CD4-positive, alpha-beta T cell treated with Interleukin-21 for 1 hour (primary cell): ENCODE measurements around the gene PRIMPOL.
A peak's percentile ranks its signal among the peaks of the same experiment; 100 is the strongest.
"Not testable (repeated sequence)": the region's sequence is repeated elsewhere in the genome, so short reads cannot be mapped to it uniquely, and the experiment has no call there.

Experiments
- DNase-seq: peaks from one replicate; pipeline ENCODE4 v3.0.0-alpha.2; 2020

The PRIMPOL gene

DNA sequence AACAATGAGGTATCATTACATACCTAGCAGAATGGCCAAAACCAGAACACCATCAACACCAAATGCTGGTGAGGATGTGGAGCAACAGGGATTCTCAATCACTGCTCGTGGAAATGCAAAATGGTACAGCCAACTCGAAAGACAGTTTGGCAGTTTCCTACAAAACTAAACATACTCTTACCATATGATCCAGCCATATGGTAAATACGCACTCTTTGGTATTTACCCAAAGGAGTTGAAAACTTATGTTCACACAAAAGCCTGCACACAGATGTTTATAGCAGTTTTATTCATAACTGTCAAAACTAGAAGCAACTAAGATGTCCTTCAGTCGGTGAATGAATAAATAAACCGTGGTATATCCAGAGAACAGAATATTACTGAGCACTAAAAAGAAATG, 8.1 kb upstream of the PRIMPOL start:
- no peak for DNase-seq

DNA sequence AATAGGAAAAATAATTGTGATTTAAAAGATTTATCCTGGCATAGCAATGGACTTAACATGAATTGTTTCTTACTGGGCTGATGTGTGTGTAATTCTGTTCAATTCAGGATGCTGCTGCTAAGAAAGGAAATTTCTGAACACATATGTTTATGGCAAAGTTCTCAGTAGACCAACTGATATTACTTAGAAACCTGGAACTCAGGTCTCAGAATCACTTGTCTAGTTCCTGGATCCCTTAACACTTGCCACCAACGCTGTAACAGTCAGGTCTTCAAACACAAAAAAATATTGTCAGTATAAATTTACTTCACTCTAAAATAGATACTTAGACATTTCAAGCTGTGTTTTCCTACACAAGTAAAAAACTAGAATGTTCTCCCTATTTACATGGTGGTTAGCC, 5.8 kb upstream of the PRIMPOL start:
- DNase-seq = no peak

DNA sequence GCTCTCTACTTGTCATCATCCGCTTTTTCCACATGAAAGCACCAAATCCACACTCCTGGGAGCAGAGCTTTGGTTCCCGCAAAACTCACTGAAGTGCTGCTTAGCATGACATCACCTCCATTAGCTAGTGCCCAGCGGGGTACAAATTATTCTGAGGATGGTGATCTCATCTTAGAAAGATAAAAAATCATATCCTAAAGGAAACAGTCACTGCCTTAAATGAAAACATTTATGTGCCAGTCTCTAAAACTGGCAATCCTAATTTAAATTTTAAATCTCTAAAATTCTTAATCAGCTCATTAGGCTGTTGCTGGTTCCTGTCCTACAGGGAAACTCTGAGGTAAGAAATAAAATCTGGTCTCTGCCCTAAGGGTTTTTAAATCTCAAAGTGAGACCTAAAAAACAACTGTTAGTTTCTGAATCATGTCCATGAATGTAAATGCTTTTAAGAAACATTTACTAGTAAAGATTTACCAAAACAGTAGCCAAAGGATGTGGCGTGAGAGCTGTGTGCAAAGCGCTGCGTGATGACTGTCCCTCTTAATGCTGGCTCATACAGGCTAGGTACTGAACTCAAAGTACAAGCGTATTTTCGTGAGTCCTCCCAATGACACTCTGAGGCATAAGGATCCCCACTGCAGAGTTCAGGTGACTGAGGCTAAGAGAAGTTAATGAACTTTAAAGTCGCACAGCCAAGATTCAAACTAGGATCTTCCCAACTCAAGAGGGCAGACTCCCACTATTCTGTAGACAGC, 4.8 kb upstream of the PRIMPOL start:
- DNase-seq = no peak

DNA sequence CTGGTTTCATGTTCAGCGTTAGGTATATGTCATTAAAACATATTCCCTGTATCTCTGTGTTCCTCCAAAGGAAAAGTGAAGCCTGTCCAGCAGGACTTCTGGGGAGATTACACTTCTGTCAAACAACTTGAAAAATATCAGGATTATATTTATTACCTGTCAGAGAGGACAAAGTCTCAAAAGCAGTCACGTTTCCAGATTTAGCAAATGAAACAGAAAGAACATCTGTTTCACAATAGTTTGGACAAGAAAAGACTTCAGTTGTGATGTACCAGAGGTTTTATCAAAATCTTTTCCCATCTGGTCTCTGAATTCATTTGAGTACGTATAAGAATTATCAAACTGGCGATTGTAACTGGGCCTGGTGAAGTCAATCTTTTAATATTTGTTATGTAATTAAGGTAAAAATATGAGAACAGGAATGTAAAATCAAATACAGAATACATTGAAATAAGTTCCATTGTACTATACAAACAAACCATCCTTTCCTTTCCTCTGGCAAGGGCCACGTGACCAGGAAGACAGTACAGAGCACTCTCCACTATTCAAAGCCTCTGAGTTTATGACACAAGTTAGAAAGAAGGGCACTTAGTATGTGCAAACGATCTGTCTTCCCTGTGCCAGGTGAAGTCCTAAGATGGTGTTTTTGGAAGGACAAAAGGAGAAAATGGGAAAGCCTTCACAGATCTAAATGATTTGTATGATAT, 3.5 kb upstream of the PRIMPOL start:
- no peak for DNase-seq

DNA sequence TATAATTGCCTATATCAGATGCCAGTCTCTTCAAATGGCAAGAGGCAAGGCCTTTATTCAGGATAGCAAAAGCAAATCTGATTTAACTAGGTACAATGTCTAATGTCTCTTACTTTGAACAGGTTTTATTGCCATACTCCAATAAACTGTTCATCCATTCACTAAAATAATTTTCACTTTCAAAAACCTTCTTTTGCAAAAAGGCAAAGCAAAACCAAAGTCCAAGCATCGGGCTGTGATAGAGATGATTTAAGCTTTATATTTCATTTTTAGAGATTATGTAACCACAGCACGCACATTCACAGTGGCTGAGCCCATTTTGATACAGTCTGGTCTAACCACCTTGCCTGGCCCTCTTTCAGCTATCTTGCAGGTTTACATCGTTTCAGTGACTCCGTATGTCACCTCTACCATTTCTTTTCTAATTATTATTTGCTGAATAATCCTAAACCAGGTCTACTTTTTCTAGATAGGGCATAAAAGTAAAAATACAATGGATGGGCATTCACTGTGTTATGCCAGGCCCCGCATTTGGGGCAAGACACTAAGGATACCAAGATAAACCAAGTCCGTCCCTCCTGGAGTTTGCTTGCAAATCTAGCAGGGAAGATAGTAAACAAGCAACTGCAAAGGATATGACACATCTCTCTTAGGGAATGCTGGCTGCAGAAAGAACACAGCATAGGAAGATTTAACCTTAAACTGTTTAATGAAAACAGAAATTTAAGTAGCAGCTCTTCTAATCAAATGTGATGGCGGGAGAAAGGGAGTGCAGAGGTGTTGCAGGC, 2.1 kb upstream of the PRIMPOL start:
- DNase-seq = no peak

DNA sequence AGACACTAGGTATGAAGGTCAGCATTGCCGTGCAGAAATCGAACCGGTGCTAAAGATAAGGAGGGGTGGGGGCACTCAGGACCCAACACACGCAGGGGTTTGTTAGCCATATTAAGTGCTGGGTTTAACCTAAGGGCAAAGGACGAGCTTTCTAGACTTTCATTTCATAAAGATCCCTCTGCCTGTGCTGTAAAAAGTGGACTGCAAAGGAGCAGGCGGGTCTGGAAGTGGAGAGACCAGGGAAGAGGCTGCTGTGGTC, 1.6 kb upstream of the PRIMPOL start:
- DNase-seq = no peak

DNA sequence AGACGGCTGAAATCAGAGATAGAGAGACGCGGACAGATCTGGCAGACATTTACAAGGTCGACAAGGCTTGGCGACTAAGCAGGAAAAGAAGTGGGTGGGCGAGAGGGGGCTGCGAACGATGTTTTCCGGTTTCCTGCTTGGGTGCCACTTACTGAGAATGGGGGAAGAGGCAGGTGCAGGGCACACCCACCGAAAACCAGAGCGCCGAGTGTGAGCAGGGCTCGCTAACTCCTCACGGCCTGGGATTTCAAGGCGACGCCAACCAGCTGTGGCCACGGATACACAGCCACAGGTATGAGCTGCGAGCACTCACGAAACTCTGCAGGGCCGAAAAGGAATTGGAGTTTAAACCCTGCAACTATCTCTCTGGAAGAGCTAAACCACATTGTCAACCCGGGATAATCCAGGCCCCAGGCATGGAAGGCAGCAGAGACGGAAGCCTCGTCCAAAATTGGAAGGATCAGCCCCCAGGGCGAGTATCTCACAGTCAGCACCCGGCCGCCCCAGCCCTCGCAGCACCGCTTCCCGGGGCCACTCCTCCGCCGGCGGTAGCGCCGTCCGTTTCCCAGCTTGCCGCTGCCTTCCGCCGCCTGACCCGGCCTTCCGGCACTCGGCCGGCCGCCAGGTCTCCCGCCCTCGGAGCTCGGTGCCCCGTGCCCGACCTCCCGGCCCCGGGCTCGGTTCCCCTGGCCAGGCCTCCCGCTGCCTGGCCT, 1.1 kb upstream of the PRIMPOL start:
- peak; percentile 42 for DNase-seq

DNA sequence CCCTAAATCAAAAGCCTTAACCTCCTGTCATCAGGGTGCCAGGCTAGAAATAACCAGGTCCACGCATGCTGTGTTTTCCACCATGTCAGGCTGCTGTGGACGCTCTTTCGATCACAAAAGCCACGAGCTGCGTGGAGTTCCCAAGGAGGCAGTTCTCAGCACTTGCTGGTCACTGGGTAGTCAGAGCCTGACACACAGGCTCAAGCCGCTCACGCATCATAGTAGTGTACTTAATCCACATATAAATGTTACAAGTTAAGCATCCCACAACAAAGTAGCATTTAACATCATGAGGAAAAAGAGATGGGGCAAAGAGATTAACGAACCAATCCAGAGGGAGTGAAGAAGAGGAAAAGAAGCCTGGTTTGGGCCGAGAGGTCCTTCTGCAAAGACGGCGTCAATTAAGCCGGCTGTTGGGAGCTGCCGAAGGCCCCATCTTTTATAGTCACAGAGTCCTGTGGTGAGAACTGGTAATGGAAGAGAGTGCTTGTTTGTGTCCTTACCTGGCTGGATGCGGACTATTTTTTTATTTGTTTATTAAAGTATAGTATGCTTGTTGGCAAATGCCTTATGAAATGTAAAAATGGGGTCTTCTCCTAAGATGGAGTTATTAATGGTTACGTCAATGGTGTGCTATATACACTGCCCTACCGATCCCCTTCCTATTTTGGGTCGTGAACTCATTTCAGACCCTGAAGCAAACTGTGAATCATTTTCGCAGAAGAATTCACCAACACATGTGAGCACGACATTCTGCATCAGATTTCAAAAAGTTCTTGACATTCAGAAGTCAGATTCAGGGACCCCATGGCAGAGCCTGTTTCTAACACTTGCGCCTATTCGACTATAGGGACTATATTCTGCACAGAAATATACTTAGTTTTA, 675 bp downstream of the PRIMPOL start:
- no peak for DNase-seq

DNA sequence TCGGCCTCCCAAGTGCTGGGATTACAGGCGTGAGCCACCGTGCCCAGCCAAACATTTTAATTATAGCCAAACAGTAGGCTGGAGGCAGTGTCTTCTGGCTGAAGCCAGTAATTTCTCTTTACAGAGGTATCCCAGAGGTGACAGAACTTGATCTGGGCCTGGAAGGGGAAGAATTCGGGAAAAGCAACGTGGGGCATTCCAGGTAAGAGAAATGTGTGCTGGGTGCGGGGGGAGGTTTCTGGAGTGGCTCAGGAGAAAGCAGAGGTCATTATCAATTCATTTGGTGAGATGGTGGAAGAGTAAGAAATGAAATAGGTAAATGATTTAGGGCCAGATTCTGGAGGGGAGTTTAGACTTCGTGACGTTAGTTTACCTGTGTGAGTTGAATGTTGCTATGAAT, 2.4 kb downstream of the PRIMPOL start:
- DNase-seq = no peak

DNA sequence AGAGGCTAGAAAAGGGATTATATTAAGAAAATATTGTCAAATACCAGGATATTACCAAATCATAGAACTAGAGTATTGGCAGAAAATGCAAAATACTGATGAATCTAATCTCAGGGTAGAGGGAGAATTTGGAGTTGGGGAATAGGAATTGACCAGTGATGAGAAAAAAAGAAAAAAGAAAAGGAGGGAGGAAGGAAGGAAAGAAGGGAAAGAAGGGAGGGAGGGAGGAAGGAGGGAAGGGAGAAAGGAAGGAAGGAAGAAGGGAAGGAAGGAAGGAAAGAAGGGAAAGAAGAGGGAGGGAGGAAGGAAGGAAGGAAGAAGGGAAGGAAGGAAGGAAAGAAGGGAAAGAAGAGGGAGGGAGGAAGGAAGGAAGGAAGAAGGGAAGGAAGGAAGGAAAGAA, 3.1 kb downstream of the PRIMPOL start:
- DNase-seq = not testable (repeated sequence)

DNA sequence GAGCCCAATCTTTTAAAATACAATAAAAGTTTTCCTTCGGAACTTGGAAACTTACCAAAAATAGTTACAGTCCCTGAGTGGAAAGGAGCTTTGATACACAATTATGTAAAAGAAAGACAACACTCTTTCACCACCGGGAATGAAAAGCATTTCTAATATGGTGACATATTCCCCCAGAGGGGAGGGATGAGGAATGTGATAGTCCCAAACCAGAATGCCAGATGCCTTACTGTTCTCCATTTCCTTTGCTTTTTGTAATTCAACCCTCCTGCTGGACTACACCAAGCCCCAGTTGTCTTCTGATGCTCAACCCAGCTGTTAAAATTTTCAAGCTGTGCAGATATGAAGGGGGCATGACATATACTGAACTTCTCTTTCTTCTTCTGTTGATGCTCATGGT, 4.1 kb downstream of the PRIMPOL start:
- DNase-seq = no peak

DNA sequence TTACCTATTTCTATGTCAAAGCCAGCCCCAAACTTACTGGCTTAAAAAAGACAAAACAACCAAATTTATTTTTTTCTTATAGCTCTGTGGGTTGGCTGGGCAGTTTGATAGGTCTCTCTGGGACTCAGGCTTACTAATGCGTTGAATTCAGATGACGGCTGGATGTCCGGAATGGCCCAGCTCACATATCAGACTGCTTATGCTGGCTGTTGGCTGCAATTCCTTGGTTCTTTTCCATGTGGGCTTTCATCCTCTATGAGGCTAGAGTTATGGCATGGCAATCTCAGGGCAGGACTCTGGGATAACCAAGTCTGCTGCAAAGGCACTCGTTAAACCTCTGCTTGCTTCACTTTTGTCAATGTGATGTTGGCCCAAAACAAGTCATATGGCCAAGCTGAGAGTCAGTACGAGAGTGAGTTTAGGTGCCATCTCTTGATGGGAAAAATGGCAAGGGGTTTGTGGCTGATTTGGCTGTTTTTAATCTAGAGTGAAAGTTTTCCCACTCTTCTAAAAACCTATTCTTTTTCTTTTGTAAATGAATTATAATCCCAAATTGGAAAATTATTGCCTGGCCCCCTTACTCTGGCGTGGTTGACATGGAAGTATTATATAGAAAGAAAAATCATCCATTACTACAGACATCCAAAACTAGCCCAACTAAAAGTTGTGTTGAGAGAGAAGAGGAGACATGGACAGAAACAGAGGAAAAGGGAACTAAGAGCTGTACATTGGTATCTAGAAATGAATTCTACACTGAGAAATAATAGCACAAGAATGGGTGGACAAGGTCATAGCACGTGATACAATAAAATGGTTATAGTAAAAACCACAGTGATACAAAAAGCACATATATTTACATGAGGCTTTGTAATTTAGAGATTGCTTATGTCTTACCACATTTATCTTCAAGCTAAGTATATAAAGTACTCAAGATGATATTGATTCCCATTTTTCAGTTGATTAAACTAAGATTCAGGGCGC, 6.6 kb downstream of the PRIMPOL start:
- no peak for DNase-seq

DNA sequence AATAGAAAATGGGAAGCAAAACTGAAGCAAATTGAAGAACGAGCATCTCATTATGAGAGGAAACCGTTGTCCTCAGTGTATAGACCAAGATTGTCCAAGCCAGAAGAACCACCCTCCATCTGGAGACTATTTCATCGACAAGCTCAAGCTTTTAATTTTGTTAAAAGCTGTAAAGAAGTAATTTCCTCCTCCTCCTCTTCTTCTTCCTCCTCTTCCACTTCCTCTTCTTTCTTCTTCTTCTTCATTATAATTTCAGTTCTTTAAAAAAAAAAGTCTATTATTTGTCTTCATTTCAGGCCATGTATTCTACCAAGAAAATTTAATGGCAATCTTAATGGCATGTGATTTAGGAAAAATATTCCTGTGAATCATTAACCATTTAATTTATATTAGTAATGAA, 7.6 kb downstream of the PRIMPOL start:
- no peak for DNase-seq

DNA sequence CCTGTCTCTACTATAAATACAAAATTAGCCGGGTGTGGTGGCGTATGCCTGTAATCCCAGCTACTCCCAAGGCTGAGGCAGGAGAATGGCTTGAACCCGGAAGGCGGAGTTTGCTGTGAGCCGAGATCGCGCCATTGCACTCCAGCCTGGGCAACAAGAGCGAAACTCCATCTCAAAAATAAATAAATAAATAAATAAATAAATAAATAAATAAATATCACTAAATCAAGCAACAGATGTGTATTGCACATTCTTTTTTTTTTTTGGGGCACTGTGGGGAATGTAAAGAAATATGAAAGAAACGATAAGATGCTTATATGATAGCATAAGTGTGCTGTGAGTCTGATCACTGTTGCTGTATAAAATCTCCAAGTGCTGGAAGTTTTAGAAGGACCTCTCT, 8.3 kb downstream of the PRIMPOL start:
- DNase-seq = not testable (repeated sequence)

DNA sequence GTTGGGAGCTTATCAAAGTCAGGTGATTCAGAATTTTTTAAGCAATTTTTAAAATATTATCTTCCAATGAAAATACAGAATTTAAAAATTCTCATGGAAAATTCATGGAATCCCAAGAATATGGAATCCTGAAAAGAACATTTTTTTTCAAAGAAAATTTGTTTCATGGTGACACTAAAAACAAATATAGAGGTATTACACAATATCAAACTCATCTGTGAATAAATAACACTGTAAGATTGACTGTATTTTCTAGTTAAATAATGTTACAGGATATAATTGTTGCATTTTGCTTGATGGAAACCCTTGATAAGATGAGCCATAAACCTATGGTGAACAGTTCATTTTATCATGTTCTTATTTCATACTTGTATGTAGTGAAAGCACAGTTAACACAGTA, 11.4 kb downstream of the PRIMPOL start:
- no peak for DNase-seq

DNA sequence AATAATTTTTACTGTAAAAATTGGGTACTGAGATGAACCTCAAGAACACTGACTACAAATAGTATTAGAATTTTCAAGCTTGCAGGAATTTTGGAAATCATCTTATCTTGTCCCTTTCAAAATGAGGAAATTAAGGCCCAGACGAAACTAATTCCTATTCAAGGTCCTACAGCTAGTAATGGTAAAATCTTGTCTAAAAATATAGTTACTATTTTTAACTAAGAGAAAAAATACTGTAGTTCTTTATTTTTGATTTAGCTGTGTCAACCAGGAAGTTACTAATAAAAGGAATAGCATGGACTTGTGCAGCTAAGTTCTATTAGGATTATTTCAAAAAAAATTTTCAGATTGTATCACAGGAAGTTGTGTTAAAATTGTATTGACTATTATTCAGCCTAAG, 12.7 kb downstream of the PRIMPOL start:
- DNase-seq = no peak

DNA sequence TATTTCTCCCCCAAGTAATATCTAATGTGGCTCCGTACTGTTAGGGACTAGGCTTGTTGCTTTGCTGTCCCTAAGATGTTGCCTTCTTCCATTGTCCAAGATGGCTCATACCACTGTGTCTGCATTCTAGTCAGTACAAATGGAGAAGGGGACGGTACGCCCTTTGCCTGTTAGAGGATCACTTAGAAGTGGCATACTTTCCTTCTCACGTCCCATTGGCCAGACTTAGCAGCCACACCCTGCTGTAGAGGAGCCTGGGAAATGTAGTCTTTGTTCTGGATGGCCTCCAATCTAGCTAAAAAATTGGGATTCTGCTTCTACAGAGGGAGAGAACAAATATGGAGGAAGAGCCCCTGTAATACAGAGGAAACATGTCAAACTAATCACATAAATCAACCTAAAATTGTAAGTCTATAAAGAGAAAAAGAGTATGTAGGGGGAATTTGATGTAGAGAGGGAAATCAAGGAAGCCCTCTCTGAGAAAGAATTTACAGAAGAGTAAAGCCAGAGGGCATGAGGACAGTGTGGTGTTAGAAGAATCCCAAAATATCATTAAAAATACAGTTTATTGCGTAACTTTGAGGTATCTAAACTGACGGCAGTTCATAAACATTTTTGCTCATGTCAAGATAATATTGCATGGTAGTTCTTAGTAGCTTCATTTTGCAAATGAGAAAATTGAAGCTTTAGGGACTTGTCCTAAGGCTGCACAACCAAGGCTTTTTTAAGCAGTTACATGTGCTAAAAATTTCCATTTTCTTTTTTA, 15.1 kb downstream of the PRIMPOL start:
- no peak for DNase-seq

DNA sequence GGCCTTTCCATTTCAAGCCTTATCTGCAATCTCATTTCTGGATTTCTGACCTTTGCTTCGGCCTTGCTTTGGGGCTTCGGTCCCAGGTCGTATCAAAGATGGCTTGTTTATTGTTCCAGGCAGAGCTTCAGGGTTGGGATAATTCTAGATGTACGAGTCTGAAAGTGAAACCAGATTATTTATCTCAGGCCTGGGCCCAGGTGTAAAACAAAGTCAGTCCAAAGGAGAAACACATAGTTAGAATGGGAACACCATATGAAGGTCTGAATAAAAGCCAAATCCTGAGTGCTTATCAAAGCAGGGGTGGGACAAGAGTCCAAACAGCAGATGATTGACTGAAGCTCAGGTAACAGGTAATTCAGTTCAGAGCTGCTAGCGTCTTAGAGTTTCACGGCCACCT, 17.1 kb downstream of the PRIMPOL start:
- DNase-seq = no peak

DNA sequence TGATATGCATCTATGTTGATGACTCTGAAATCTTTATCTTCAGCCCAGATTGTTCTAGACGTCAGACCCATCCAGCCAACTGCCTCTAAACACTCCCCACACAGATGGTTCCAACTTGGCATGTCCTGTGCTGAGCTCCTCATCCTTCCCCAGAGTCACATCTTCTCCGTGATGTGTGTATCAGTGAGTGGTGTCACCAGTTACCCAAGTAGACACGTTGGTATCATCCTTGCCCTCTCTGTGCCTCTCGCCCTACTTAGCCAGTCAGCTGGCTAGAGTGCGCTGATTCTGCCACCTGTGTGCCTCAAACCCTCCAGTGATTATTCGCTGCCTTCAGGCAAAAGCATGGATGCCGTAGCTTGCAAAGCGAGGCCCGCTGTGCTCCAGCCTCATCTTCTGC, 18.6 kb downstream of the PRIMPOL start:
- no peak for DNase-seq

DNA sequence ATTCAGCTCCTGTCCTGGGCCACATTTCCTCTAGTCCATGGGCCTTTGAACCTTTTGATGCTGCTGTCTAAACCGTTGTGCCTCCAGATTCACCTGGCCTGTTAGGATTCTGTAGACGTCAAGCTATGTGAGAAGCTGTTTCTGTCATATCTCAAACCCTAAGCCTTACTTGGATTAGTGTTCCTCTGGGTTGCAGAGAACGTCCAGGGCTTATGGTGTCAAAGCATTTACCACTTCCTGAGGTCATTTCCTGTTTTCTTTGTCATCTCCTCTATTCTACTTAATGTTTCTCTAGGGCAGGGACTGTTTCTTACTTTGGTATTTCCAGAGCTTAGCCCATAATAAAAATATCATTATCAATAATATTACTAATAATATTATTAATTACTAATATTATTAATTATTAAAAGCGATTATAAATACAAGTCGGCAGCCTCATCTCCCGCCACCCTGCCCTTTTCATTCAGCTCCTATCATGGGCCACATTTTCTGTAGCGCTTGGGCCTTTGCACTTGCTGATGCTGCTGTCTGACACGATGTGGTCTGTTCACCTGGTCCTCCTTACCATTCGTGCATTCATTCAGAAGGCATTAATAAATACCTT, 19.1 kb downstream of the PRIMPOL start:
- peak; percentile 49 for DNase-seq
